Neural cell (in vitro differentiated cells): Measurements from ENCODE around the gene ANO4.

Experiments
- CTCF ChIP-seq: fragments of 450-650 bp; IDR thresholded peaks from 2 replicates; pipeline ENCODE4 v1.5.1; 2014; ENCODE audit warnings: antibody characterized with exemption, mild to moderate bottlenecking, moderate library complexity; ENCODE audit not compliant: poor library complexity, severe bottlenecking
- EP300 ChIP-seq: fragments of 450-650 bp; conservative IDR thresholded peaks from 2 replicates; pipeline ENCODE4 v1.6.1; 2014; ENCODE audit warnings: antibody characterized with exemption, mild to moderate bottlenecking, moderate library complexity; ENCODE audit not compliant: poor library complexity, severe bottlenecking
- MXI1 ChIP-seq: fragments of 450-650 bp; conservative IDR thresholded peaks from 2 replicates; pipeline ENCODE4 v1.6.1; 2014; ENCODE audit warnings: antibody characterized with exemption, mild to moderate bottlenecking; ENCODE audit not compliant: poor library complexity, severe bottlenecking
- REST ChIP-seq: IDR thresholded peaks from 2 replicates; pipeline ENCODE4 v1.6.1; 2012; ENCODE audit warnings: borderline replicate concordance

GRCh38 chr12:100858656-100859055, 64.1 kb downstream of the ANO4 start:
- TF ChIP-seq MXI1 (no peak), REST (peak; percentile 14), CTCF (no peak), EP300 (no peak)
